Body of pancreas (tissue), 4 donors: ENCODE measurements around the gene GVQW3.

Source experiments
- CTCF ChIP-seq, 7 experiments: fragments of 450-650 bp in 4 of 7; fragments of 200-600 bp in 3 of 7; sonication (generic) in 3 of 7; IDR thresholded peaks; one replicate each; pipeline ENCODE4 v1.5.1; 2016 to 2019; ENCODE audit warnings: antibody characterized with exemption in 7 of 7
- POLR2A ChIP-seq, 3 donors: fragments of 450-650 bp; IDR thresholded peaks; one replicate each; pipeline ENCODE4 v1.6.1; 2016; ENCODE audit warnings: antibody characterized with exemption in 3 of 3, mild to moderate bottlenecking in 2 of 3

DNA sequence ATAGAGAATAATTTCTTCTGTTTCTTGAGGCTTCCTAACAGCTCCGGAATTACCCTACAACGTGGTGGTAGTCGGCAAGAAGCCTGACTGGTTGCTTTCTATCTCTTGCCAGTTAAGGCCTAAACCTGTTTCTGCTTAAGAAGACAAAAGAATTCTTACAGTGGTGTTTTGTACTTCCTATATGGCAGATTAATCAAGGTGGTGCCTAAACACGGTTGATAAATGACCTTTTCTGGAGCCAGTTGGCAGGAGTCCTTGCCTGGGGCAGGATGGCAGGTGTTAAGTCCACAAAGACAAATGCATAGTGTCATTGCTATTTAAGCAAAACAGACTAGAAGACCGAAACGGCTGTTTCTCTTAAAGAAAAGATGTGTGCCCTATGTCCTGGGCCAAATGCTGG is 9.9 kb downstream of the GVQW3 start:
- TF ChIP-seq CTCF (IDR thresholded peaks at IDR 0.05) = no peak
- TF ChIP-seq POLR2A (IDR thresholded peaks at IDR 0.05) = no peak
